H9 (cell line): ENCODE results near the gene ZSWIM5. TPM values are rescaled to one million over a fixed set of nuclear protein-coding genes. Genes with fewer than 3 reads are reported as not detected.

Experiments used
- DNase-seq: peaks from one replicate; pipeline ENCODE4 v3.0.0-alpha.2; 2017
- H2AFZ ChIP-seq: one replicate; pipeline ENCODE4 v1.6.1; 2013; ENCODE audit warnings: mild to moderate bottlenecking, low read length, control low read depth, moderate library complexity
- H2AK5ac ChIP-seq: 2 replicates; pipeline ENCODE4 v1.6.1; 2013; ENCODE audit warnings: low read length, control low read depth, mixed read lengths; ENCODE audit not compliant: insufficient read length
- H2BK120ac ChIP-seq: one replicate; pipeline ENCODE4 v1.6.1; 2013; ENCODE audit warnings: low read depth, mild to moderate bottlenecking, low read length, control low read depth, inconsistent platforms; ENCODE audit not compliant: poor library complexity, severe bottlenecking
- H2BK12ac ChIP-seq: 2 replicates; pipeline ENCODE4 v1.6.1; 2013; ENCODE audit warnings: low read length, control low read depth, mixed read lengths, low read depth; ENCODE audit not compliant: insufficient read length
- H2BK15ac ChIP-seq: 2 replicates; pipeline ENCODE4 v1.6.1; 2013; ENCODE audit warnings: low read depth, low read length, control low read depth
- H2BK20ac ChIP-seq: one replicate; pipeline ENCODE4 v1.6.1; 2013; ENCODE audit warnings: low read depth, mild to moderate bottlenecking, low read length, control low read depth, inconsistent platforms; ENCODE audit not compliant: poor library complexity, severe bottlenecking
- H2BK5ac ChIP-seq: 2 replicates; pipeline ENCODE4 v1.6.1; 2013; ENCODE audit warnings: low read length, control low read depth, mixed read lengths; ENCODE audit not compliant: insufficient read length
- H3K14ac ChIP-seq: 2 replicates; pipeline ENCODE4 v1.6.1; 2013; ENCODE audit warnings: low read length, control low read depth; ENCODE audit not compliant: insufficient read depth
- H3K18ac ChIP-seq: 2 replicates; pipeline ENCODE4 v1.6.1; 2013; ENCODE audit warnings: low read depth, mild to moderate bottlenecking, mixed read lengths, low read length, control low read depth; ENCODE audit not compliant: insufficient read length
- H3K23ac ChIP-seq: 2 replicates; pipeline ENCODE4 v1.6.1; 2013; ENCODE audit warnings: low read length, control low read depth, mixed read lengths, low read depth; ENCODE audit not compliant: insufficient read length
- H3K23me2 ChIP-seq: 2 replicates; pipeline ENCODE4 v1.6.1; 2013; ENCODE audit warnings: low read depth, mild to moderate bottlenecking, mixed read lengths, low read length, control low read depth; ENCODE audit not compliant: insufficient read length, poor library complexity, severe bottlenecking
- H3K27ac ChIP-seq: 2 replicates; pipeline ENCODE4 v1.5.1; 2013; ENCODE audit warnings: low read length, control low read depth, mixed read lengths, low read depth; ENCODE audit not compliant: insufficient read length
- H3K27me3 ChIP-seq: 2 replicates; pipeline ENCODE4 v1.6.1; 2013; ENCODE audit warnings: low read length, control low read depth, inconsistent platforms; ENCODE audit not compliant: insufficient read depth
- H3K4ac ChIP-seq: 2 replicates; pipeline ENCODE4 v1.6.1; 2013; ENCODE audit warnings: low read depth, mild to moderate bottlenecking, control low read depth, inconsistent platforms, low read length, moderate library complexity
- H3K4me1 ChIP-seq: 2 replicates; pipeline ENCODE4 v1.6.1; 2013; ENCODE audit warnings: low read length, control low read depth, inconsistent platforms; ENCODE audit not compliant: insufficient read depth
- H3K4me2 ChIP-seq: 2 replicates; pipeline ENCODE4 v1.6.1; 2013; ENCODE audit warnings: low read length, control low read depth, mixed read lengths; ENCODE audit not compliant: insufficient read length, insufficient read depth
- H3K56ac ChIP-seq: 2 replicates; pipeline ENCODE4 v1.6.1; 2013; ENCODE audit warnings: low read depth, mild to moderate bottlenecking, mixed read lengths, low read length, control low read depth; ENCODE audit not compliant: insufficient read length
- H3K79me1 ChIP-seq: 2 replicates; pipeline ENCODE4 v1.6.1; 2013; ENCODE audit warnings: low read depth, mild to moderate bottlenecking, moderate library complexity, low read length, control low read depth, inconsistent platforms; ENCODE audit not compliant: insufficient read depth, poor library complexity, severe bottlenecking
- H3K79me2 ChIP-seq: 2 replicates; pipeline ENCODE4 v1.6.1; 2013; ENCODE audit warnings: low read length, control low read depth, inconsistent platforms; ENCODE audit not compliant: insufficient read depth
- H3K9ac ChIP-seq: 2 replicates; pipeline ENCODE4 v1.6.1; 2013; ENCODE audit warnings: low read length, control low read depth, mixed read lengths; ENCODE audit not compliant: insufficient read length; ENCODE audit errors: extremely low read depth
- H3K9me3 ChIP-seq: one replicate; pipeline ENCODE4 v1.6.1; 2013; ENCODE audit warnings: low read depth, low read length, inconsistent platforms; ENCODE audit not compliant: control insufficient read depth
- H3T11ph ChIP-seq: one replicate; pipeline ENCODE4 v1.6.1; 2013; ENCODE audit warnings: mild to moderate bottlenecking, low read length, control low read depth, inconsistent platforms
- H4K20me1 ChIP-seq: one replicate; pipeline ENCODE4 v1.6.1; 2013; ENCODE audit not compliant: control insufficient read depth, insufficient read length, insufficient read depth
- H4K5ac ChIP-seq: 2 replicates; pipeline ENCODE4 v1.6.1; 2013; ENCODE audit warnings: low read depth, mild to moderate bottlenecking, mixed read lengths, low read length, control low read depth; ENCODE audit not compliant: insufficient read length
- H4K8ac ChIP-seq: replicated peaks from 2 replicates; pipeline ENCODE4 v1.6.1; 2013; ENCODE audit warnings: low read length, control low read depth, mixed read lengths, low read depth; ENCODE audit not compliant: insufficient read length
- H4K91ac ChIP-seq: 2 replicates; pipeline ENCODE4 v1.6.1; 2013; ENCODE audit warnings: low read depth, mild to moderate bottlenecking, moderate library complexity, mixed read lengths, low read length, control low read depth; ENCODE audit not compliant: insufficient read length
- H3K27ac Mint-ChIP-seq, 3 experiments: 2 replicates in 2 of 3; 3 replicates in 1 of 3; pipeline ENCODE4 v1.8.0; 2020 to 2021; ENCODE audit warnings: mixed read lengths in 3 of 3, mild to moderate bottlenecking in 1 of 3, moderate library complexity in 1 of 3
- H3K27me3 Mint-ChIP-seq: 2 replicates; pipeline ENCODE4 v1.8.0; 2021; ENCODE audit warnings: low read depth, mild to moderate bottlenecking, moderate library complexity, mixed read lengths
- H3K36me3 Mint-ChIP-seq, 3 experiments: 2 replicates in 2 of 3; 3 replicates in 1 of 3; pipeline ENCODE4 v1.8.0; 2020 to 2021; ENCODE audit warnings: low read depth in 3 of 3, mixed read lengths in 3 of 3; ENCODE audit not compliant: insufficient read depth in 1 of 3
- H3K4me1 Mint-ChIP-seq, 2 experiments: 2 replicates each; pipeline ENCODE4 v1.8.0; 2020; ENCODE audit warnings: mixed read lengths in 2 of 2
- H3K4me3 Mint-ChIP-seq, 2 experiments: 2 replicates in 1 of 2; 3 replicates in 1 of 2; pipeline ENCODE4 v1.8.0; 2020 to 2021; ENCODE audit warnings: mild to moderate bottlenecking in 2 of 2, mixed read lengths in 2 of 2, moderate library complexity in 1 of 2
- H3K9me3 Mint-ChIP-seq, 2 experiments: 2 replicates in 1 of 2; 3 replicates in 1 of 2; pipeline ENCODE4 v1.8.0; 2020; ENCODE audit warnings: mild to moderate bottlenecking in 2 of 2, mixed read lengths in 2 of 2, moderate library complexity in 1 of 2
- CTCF ChIP-seq: fragments of 200-600 bp; sonication (generic); conservative IDR thresholded peaks from 3 replicates; pipeline ENCODE4 v1.8.0; 2021; ENCODE audit warnings: antibody characterized with exemption, mild to moderate bottlenecking
- WGBS: extraction: QIAGEN DNeasy Blood & Tissue Kit; methylation state at CpG from one replicate; pipeline ENCODE4 v1.1.7; 2013; ENCODE audit warnings: missing lambda C conversion rate, low lambda C conversion rate, mixed read lengths; ENCODE audit not compliant: insufficient read length; ENCODE audit errors: extremely low coverage; 5-methylcytosine and 5-hydroxymethylcytosine counted together
- total RNA-seq: library from RNA; stranded (reverse); gene quantifications from 2 replicates; pipeline ENCODE4 v1.2.1, GENCODE V29; 2021

ZSWIM5 gene
- total RNA-seq, 1 experiment from 2014 or later, result 3.5 TPM

- no peak for TF ChIP-seq CTCF
- Mint-ChIP-seq H3K4me1 (peaks cover 9 to 17% of the 10 kb centered on the region in 2 experiments), H3K4me3 (no peak overlapping the region), H3K36me3 (peaks cover 0 to 4% (median 3%) of the 10 kb centered on the region in 3 experiments; a peak in 1 of 7 replicates), H3K9me3 (peaks cover 2 to 3% of the 10 kb centered on the region in 2 experiments; a peak in 3 of 5 replicates), H3K27ac (no peak overlapping the region), H3K27me3 (no peaks in the 10 kb centered on the region)
- no peak overlapping the region for H3K18ac ChIP-seq
- no peak overlapping the region for H3K23ac ChIP-seq
- no peak overlapping the region for H3K9ac ChIP-seq
- no peaks in the 10 kb centered on the region for H3K9me3 ChIP-seq
- H2BK15ac ChIP-seq, result no peak overlapping the region
- no peak overlapping the region for H3K4ac ChIP-seq
- no peak overlapping the region for H3K27ac ChIP-seq
- H3K27me3 ChIP-seq, result no peaks in the 10 kb centered on the region
- peaks cover 5% of the 10 kb centered on the region; the same call in 1 of the 2 replicates for H3K4me1 ChIP-seq
- no peaks in the 10 kb centered on the region for H3K79me2 ChIP-seq
- H2BK5ac ChIP-seq, result no peak overlapping the region
- H4K91ac ChIP-seq, result no peak overlapping the region
- no peaks in the 10 kb centered on the region for H3K79me1 ChIP-seq
- peaks cover 9% of the 10 kb centered on the region for H3K23me2 ChIP-seq
- no peak overlapping the region for H3K4me2 ChIP-seq
- WGBS, result 100% methylated on average over 2 of the region's 24 CpGs
- H4K20me1 ChIP-seq, result no peaks in the 10 kb centered on the region
- no peak overlapping the region for H2AFZ ChIP-seq
- no peak overlapping the region for H4K8ac ChIP-seq
- H2AK5ac ChIP-seq, result no peak overlapping the region
- no peak overlapping the region for H2BK120ac ChIP-seq
- H2BK12ac ChIP-seq, result no peak overlapping the region
- no peak overlapping the region for H2BK20ac ChIP-seq
- no peak for DNase-seq
- no peak overlapping the region for H3T11ph ChIP-seq
- no peak overlapping the region for H3K56ac ChIP-seq
- no peak overlapping the region for H3K14ac ChIP-seq
- no peak overlapping the region for H4K5ac ChIP-seq
These were observed 217.8 kb downstream of the ZSWIM5 start for GRCh38 chr1:44988531-44989156.
